ENCODE data around the gene GOLGA7B.

GOLGA7B gene

DNA sequence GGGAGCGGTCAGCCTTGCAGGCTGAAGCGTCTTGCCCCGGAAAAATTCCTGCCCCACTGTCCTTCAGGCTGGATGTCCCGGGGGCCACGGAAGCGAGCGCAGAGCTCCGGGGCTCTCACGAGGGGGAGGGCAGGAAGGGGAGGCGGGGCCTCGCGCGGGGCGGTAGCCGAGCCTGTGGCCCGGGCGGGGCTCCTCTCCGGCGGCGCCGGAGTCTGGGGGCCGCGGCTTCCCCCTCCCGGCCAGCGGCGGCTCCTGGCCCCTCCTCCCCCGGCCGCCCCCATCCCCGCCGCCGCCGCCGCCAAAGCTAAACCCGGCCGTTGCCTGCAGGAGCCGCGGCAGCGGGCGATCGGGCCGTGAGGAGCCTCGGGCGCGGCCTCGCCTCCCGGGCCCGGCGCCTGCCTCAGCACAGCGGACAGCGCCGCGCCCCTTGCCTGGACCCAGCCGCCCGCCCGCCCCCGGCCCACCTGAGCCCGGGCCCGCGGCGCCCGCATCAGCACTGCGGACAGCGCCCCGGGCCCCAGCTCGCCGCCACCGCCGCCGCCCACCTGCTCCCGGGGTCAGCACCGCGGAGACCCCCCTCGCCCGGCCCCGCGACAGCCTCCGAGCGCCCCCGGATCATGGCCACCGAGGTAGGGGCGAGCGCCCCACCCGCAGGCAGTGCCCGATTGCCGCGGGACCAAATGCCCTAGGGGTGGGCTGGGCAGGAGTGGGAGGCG is at the start of gene GOLGA7B:
Gene GOLGA7B, plus strand, starts transcription at position 157 of the 716 bp plus-strand sequence. Its CDS starts 461 bp downstream, at position 618.
- peak; percentile 100 for DNase-seq (ENCODE audit: low spot score)

DNA sequence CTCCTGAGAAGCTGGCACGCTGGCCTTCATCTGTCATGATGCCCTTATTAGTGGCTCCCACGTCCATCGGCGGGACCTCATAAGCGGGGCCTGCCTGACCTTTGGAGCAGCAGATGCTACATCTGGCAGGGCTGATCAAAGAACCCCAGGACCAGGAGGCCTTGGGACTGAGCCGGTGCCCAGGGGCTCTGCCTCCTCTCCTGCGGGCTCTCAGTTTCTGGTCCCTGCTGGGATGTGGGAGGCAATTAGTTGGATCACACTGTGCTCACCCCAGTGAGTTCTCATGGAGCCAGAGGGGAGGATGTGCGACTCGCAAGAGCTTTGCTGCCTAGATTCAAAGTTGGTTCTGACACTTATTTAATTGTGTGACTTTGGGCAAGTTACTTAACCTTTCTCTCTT is 49.2 kb upstream of the GOLGA7B start:
- no peak for DNase-seq (ENCODE audit: low spot score)

DNA sequence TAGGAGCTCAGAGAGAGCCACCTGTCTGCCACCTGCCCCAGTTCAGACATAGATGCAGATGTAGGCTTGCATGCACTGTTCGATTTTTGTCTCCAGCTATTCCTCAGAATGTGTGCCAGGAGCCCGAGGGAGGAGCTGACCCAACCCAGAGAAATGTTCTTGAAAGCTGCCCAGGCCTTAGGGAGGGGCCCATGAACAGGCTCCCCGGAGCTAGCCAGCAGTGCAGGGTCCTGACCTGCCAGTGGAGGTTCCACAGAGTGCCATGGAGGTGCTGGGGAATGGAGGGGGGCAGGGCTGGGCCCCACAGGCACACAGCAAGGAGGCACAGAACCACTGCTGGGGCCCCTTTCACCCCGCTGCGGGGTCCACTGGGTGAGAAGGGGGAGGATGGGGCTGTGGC is 48.2 kb upstream of the GOLGA7B start:
- DNase-seq (ENCODE audit: low spot score) = no peak

DNA sequence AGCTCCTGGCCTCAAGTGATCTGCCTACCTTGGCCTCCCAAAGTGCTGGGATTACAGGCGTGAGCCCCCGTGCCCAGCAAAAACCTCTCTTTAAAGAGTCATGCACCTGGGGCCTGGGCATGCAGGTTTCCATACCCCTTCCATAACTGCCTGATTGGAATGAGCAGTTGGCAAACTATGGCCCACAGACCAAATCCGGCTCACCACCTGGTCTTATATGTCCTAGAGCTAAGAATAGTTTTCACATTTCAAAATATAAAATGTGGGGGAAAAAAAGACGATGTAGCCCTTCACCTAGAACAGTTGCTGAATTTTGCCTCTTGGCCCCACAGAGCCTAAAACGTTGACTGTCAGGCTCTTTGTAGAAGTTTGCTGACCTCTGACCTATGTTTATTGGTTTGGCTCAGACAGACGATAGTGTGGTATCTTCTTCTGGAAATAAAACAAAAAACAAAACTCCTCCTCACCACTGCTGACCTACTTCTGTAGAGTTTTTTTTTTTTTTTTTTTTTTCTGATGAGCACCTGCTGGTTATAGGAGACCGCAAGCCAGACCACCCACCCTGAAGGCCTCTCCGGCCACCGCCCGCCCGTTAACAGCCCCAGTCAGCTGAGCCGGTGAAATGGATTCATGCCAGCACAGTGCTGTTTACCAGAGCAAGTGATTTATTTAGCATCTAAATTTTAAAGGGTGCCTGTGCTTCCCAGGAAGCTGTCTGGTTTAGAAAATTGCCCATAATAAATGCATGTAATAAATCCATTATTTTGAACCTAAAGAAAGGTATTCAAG is 44.4 kb upstream of the GOLGA7B start:
- no peak for DNase-seq (ENCODE audit: low spot score)

DNA sequence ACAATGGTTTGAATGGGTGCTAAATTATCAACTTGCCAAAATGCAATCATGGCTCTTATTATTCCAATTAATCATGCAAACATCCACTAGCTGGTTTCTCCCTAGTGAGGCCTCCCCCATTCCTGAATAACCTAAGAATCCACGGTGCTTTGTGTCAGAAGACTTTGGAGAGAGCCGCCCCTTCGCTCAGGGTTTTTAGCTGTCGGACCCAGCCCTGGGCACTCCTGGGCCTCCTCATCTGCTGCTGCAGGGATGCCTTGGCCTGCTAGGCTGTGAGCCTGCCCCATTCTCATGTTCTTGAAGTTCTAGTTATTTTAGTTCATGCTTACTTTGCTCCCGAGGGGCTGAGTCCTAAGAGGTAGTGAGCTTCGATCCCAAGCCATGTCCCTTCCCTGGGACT is 43.7 kb upstream of the GOLGA7B start:
- DNase-seq (ENCODE audit: low spot score) = no peak

DNA sequence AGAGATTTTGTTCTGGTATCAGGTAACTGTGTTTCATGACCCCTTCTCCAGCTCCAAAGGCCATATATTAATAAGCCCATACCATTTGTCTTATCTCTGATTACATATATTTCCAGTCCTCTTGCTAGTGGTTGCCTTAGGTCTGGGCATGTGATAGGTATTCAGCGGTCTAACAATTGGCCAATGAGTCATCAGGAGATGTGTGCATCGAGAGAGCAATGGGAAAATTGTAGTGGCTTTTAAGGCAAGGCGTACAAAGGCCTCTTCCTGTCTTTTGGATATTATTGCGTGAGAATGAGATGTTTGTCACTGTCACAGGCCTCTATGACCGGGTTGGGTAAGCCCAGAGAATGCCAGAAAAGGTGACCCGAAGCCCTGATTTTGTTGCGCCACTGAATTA is 39.2 kb upstream of the GOLGA7B start:
- DNase-seq (ENCODE audit: low spot score) = no peak

DNA sequence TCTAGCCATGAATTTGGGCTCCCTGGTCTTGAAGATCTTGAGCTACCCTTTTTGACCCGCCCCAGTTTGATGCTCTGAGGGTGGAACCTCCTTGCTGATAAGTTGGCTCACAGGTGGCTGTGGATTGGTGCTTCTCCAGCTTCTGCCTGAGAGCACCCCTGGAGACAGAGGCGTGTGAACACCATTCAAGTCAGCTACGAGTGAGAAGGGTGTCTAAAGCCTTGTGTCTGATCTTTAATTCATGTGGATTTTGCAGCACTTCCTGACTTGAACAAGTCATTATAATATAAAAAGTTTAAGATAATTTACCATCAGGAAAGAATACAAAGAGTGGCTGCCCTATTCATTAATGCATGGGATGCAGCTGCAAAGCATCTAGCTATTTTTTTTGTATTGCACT is 37.7 kb upstream of the GOLGA7B start:
- DNase-seq (ENCODE audit: low spot score) = no peak

DNA sequence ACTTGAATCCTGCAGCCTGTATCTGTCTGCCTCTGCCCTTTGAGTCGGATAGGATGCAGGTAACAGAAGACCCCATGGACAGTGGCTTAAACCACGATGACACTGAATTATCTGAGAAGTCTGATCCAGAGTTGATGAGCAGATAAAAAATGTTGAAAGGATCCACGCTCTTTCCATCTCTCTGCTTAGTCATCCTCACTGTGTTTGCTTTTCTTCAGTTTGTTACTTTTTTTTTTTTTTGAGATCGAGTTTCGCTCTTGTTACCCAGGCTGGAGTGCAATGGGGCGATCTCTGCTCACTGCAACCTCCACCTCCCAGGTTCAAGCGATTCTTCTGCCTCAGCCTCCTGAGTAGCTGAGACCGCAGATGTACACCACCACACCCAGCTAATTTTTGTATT is 36.9 kb upstream of the GOLGA7B start:
- no peak for DNase-seq (ENCODE audit: low spot score)

DNA sequence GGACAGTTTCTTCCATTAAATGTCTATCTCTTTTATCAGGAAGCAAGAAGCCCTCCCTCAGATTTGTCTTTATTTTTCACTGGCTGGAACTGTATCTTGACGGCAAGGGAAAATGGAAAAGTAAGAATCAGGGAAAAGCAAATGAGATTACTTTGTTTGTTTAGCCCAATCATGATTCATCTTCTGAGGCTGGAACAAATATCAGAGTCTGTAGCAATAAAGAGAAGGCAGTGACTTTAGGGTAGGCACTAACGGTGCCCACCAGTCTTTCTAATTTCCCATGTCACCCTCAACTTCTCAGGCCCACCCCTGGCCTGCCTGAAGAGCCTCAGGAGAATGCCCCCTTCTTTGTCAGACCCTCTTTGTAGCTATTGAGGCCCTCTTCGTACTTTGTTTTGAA is 36.3 kb upstream of the GOLGA7B start:
- DNase-seq (ENCODE audit: low spot score) = no peak

DNA sequence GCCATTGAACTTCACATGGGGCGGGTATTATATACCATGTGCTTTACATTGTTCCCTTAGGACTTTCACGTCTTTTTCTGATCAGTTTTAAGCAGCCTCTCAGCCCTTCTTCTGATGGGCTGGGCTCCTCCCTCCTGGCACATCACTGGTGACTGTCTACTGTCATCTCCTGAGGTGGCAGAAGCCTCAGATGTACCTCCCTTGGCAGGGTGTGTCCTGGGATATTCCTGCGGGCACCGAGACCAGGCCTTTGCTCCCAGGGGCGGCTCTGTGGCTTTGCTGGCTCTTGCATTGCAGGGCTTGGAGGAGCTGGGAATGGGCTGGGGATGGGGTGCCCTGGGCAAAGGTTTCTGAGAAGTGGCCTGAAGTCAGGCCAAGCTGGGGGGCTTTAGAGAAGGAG is 34.6 kb upstream of the GOLGA7B start:
- no peak for DNase-seq (ENCODE audit: low spot score)

DNA sequence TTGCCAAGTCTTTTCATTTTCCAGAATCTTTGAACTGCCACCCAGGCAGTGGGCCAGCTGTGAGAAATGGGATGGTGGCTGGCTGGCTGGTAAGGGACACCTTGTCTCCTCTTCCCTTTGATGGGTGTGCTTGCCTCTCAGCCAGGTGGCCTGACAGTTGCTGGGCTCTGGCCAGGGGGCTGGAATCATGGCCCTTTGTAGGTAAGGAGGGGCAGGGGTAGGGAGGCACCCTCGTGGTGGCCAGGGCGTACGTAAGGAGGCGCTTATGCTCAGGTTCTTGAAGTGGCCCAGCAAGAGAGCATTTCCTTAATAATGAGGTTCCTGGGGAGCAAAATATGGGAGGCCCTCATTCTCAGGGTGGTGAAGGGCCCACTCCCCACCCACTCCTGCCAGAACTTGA is 33.0 kb upstream of the GOLGA7B start:
- DNase-seq (ENCODE audit: low spot score) = no peak

DNA sequence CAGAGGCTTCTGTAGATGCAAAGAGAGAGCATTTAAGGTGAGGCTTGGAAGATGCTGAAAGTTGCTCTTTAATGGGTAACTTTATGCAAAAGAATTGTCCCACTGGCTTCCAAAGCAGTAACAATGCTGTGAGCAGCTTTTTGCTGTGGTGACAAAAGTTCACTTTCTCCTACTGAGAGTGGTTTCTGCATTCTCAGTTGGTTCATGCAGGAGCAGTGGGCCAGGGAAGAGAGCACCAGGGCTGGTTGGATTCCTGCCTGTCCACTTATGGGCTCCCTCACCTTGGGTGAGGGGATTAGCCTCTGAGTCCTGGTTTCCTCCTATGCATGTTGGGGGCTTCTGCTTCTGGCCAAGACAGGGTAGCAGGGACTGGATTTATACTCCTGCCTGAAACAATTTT is 31.1 kb upstream of the GOLGA7B start:
- no peak for DNase-seq (ENCODE audit: low spot score)

DNA sequence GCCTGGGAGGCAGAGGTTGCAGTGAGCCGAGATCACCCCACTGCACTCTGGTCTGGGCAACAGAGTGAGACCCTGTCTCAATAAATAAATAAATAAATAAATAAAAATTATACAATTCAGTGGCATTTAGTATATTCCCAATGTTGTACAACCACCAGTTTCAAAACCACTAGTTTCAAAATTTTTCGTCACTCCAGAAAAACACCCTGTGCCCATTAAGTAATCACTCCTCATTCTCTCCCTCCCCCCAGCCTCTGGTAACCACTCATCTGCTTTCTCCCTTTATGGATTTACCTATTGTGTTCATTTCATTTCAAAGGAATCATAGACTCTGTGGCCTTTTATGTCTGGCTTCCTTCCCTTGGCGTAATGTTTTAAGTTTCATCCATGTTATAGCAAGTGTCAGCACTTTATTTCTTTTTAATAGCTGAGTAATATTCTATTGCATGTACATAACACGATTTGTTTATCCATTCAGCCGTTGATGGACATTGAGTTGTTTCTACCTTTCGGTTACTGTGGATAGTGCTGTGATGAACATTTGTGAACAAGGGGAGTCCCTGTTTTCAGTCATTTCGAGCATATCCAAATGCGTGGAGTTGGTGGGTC is 29.4 kb upstream of the GOLGA7B start:
- DNase-seq (ENCODE audit: low spot score) = no peak

DNA sequence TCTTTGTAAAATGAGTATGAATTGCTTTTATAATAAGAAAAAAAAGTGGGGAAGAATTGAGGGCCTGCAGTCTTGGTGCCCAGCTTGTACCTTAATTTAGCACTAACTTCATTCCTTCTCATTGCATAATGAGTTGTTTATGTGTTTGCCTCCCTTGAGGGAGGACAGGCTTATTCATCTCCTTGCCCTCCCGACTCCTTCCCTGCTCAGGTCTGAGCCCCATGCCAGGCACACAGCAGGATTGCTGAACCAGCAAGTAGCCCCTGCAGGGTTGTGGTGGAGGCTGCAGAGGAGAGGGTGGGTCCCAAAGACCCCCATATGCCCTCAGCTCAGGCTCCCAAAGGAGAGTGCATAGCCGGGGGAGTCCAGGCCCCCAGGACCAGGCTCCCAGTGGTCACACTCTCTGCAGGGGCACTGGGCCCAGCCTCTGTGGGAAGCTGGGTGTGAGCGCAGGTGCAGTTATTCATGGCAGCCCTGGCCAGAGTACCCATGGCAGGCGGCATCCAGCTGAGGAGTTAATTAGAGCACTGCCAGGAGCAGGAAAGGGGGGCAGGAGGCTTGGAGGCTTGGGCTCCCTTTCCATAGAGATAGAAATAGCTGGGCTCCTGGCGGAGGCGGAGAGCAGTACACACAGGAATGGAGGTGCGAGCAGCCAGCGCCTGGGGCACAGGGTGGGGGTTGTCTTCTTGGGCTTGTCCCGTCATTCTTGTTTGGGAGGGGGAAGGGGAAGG is 28.2 kb upstream of the GOLGA7B start:
- peak; percentile 38 for DNase-seq (ENCODE audit: low spot score)

DNA sequence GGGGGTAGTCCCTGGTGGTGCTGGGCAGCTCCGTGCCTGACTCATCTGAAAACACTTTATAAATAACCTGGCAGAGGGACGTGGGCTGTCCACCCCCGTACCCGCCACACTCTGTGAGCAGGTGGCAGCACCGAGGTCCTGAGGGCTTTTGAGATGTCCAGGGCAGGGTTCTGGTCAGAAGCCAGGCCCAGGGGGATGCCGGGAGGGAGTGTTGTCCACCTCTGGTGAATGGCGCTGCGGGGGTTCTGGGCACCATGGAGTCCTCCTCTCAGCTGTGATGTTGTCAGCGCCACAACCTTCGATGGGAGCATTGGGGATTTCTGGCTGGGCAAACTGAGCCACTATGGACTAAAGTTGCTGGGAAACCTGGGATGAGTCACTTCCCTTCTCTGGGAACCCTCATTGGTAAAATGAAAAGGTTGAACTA is 27.4 kb upstream of the GOLGA7B start:
- no peak for DNase-seq (ENCODE audit: low spot score)

DNA sequence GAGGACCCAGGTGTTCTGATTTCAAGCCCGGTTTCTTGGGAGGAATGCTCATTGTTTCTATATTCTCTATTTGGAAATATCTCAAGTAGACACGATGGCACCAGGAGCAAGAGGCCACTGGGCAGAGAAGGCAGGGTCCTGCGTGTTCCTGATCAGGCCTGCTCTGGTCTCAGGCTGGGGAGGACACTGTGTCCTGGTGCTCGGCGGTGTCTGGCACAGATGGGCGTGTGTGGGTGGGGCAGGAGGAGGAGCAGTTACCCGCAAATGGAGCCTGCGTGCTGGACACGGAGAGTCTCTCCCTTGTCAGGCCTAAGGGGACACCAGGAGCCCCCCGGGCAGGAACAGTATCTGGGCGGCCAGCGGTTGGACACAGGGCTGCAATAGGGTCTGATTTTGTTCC is 25.9 kb upstream of the GOLGA7B start:
- DNase-seq (ENCODE audit: low spot score) = no peak

DNA sequence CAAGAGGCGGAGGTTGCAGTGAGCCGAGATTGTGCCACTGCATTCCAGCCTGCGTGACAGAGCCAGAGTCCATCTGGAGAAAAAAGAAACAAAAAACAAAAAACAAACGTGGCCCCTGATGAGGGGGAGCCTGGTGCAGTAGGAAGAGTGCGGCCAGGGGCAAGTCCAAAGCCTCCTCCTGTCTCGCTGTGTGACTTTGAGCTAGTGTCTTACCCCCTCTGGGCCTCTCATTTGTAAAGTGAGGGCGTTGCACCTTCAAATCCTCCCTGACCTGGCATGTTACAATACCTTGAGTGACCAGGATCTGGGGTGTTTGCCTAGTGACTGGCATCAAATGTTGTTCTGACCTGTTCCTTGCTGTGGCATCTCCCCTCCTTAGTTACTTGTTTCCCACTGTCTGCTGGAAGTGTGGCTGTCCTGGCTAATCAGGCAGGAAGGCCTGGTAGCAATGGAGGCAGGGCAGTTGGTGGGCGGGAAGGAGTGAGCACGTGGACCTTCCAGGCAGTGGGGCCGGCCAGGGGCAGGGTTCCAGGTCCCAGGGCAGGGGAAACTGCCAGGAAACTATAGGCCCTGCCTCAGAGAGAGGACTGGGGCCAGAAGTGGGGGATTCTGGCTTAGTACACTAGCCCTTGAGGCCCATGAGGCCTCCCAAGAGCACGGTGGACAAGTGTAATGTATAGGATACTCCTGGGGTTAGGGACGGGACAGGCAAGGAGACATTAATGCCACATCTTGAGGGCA is 24.5 kb upstream of the GOLGA7B start:
- DNase-seq (ENCODE audit: low spot score) = no peak

DNA sequence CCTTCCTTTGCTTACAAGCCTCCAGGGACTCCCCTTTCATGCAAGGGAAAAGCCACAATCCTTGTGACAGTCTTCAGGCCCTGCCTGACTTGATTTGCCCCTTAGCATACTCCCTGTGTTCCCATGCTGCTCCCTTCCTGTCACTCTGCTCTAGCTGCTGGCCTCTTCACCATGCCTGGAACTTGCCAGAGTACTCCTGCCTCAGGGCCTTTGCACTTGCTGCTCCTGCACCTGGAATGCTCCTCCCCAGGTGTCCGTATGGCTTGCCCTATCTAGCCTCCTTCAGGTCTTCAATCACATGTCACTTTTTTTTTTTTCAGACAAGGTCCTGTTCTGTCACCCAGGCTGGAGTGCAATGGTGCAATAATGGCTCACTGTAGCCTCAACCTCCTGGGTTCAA is 22.8 kb upstream of the GOLGA7B start:
- DNase-seq (ENCODE audit: low spot score) = no peak

DNA sequence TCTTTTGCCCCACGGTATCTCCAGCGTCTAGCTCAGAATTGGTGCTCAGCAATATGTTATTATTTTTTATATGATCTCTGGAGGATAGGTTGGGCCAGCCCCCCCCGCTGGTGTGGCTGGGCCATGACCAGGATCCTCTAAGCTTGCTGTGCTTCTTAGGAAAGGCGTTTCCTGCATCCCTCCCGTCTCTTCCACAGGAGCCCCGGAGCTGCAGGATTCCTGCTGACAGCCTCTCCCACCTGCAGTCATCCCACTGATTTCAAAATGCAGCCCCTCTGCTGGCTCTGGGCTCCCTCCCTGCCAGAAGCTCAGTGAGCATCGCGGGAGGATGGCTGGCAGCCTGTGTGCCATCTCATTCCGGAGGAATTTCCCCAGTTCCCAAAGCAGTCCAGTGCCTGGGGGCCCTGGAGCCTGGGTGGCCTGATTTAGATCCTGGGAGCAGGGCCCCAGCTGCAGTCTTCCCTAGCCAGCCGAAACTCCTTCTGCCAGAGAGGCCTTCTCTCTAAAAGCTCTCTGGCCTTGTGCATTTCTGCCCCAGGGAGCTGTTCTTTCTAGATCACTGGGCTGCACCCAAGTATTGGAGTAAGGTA is 21.8 kb upstream of the GOLGA7B start:
- no peak for DNase-seq (ENCODE audit: low spot score)

DNA sequence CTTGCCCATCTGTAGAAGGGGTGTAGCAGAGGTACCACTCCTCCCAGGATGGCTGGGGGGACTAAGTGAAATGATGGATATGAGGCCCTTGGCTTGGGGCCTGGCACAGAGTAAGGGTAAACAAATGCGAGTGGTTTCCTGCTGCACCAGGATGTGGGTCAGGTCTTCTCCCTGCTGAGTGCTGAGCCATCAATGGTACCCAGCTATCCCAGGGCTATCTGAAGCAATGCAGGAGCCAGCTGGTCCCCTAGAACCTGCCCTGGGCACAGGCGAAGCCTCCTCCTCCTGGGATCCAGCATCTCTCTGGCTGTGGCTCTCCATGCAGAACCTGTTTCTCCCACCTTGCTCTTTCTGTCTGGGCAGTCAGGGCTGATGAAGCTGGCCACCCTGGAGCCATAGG is 20.9 kb upstream of the GOLGA7B start:
- no peak for DNase-seq (ENCODE audit: low spot score)

DNA sequence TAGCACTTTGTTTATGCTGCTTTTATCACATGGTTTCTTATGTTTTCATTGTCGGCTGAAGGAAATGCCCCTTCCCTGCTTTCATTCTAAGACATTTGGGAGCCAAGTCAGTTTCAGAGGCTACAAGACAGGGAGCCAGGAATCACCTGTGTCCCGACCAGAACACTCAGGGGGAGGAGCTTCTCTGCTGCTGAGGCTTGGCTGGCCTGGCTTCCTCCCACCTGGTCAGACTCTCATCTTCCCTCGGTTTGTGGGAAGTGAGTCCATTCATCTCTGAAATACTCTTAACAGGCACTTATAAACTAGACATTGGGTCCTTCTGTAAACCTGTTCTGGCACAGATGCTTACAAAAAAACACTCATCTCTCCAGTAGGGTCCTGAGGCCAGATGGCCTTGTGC is 19.6 kb upstream of the GOLGA7B start:
- no peak for DNase-seq (ENCODE audit: low spot score)

Measured in iPS-NIHi11 (cell line).